Activated naive CD4-positive, alpha-beta T cell treated with anti-CD3 and anti-CD28 coated beads, Interleukin-2, amount 50 U/mL, for 24 hours (primary cell): ENCODE measurements around the gene SPEG.

Experiments
- H3K27ac Mint-ChIP-seq: one replicate; pipeline ENCODE4 v1.8.0; 2021; ENCODE audit warnings: mild to moderate bottlenecking, mixed read lengths
- H3K27me3 Mint-ChIP-seq: one replicate; pipeline ENCODE4 v1.8.0; 2021; ENCODE audit warnings: mixed read lengths
- H3K36me3 Mint-ChIP-seq: one replicate; pipeline ENCODE4 v1.8.0; 2021; ENCODE audit warnings: mixed read lengths
- H3K4me1 Mint-ChIP-seq: one replicate; pipeline ENCODE4 v1.8.0; 2021; ENCODE audit warnings: mixed read lengths
- H3K4me3 Mint-ChIP-seq: one replicate; pipeline ENCODE4 v1.8.0; 2021; ENCODE audit warnings: mild to moderate bottlenecking, mixed read lengths
- H3K9me3 Mint-ChIP-seq: one replicate; pipeline ENCODE4 v1.8.0; 2021; ENCODE audit warnings: mixed read lengths

The SPEG gene

DNA sequence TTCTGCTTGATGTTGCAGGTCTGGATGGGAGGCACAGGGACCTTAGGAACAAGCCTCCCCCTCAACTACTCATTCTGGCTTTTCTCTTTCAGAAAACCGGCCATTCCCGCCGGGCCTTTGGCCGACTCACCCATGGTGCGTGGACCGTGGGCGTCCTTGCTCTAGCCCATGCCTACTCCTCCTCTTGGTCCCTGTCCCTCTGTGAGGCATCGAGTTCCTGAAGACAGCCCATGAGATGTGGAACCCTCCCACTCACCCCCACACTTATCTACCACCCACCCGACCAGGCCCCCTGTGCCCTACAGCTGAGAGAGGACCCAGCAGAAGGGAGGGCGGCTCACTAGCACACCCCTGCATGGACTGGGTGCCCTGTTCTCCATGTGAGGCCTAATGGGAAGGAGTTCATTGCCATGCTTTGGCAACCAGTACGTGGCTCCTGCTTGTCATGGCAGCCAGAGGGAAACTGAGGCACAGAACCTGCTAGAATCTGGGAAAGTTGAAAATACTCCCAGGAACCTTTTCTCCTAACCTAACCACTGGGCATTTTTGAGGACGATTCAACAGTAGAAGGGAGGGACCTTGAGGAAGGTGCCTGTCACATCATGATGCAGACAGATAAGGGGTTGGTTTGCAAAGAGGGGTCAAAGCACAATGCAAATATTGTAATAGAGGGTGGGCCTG is 8.5 kb downstream of the SPEG start:
- peaks cover 3% of the 10 kb centered on the region for H3K27me3 Mint-ChIP-seq
- no peaks in the 10 kb centered on the region for H3K36me3 Mint-ChIP-seq
- H3K4me3 Mint-ChIP-seq = peak overlapping the region; percentile 82
- H3K4me1 Mint-ChIP-seq = peaks cover 16% of the 10 kb centered on the region
- H3K9me3 Mint-ChIP-seq = no peaks in the 10 kb centered on the region
- H3K27ac Mint-ChIP-seq = no peak overlapping the region

DNA sequence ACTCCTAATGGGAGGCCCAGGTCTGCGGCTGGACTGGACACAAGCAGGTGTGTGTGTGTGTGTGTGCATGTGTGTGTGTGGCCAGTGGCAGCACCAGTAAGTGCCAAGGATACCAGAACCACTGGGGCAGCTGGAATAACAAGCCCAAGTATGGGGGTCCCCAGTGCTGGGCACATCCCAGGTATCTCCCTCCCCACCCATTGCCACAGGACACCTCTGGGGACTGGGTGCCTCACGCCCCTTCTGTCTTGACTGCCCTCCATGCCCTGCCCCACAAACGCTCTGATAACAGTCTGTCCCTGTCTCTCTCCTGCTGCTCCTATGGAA is 9.0 kb downstream of the SPEG start:
- Mint-ChIP-seq H3K36me3 (no peaks in the 10 kb centered on the region), H3K9me3 (no peaks in the 10 kb centered on the region), H3K27ac (no peak overlapping the region), H3K27me3 (peaks cover 3% of the 10 kb centered on the region), H3K4me1 (peaks cover 16% of the 10 kb centered on the region), H3K4me3 (no peak overlapping the region)

DNA sequence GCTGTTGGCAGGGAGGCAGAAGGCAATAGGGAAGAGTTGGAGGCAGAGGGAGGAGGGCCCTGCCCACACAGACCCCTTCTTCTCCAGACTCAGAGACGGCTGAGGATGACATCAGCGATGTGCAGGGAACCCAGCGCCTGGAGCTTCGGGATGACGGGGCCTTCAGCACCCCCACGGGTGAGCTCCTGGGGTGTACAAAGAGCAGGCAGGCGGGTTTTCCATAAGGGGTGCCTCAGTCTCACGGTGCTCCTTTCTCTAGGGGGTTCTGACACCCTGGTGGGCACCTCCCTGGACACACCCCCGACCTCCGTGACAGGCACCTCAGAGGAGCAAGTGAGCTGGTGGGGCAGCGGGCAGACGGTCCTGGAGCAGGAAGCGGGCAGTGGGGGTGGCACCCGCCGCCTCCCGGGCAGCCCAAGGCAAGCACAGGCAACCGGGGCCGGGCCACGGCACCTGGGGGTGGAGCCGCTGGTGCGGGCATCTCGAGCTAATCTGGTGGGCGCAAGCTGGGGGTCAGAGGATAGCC is 10.0 kb downstream of the SPEG start:
- peaks cover 4% of the 10 kb centered on the region for H3K27me3 Mint-ChIP-seq
- H3K4me1 Mint-ChIP-seq = peaks cover 16% of the 10 kb centered on the region
- no peak overlapping the region for H3K27ac Mint-ChIP-seq
- H3K36me3 Mint-ChIP-seq = peaks cover under 1% of the 10 kb centered on the region
- no peak overlapping the region for H3K4me3 Mint-ChIP-seq
- H3K9me3 Mint-ChIP-seq = no peaks in the 10 kb centered on the region

DNA sequence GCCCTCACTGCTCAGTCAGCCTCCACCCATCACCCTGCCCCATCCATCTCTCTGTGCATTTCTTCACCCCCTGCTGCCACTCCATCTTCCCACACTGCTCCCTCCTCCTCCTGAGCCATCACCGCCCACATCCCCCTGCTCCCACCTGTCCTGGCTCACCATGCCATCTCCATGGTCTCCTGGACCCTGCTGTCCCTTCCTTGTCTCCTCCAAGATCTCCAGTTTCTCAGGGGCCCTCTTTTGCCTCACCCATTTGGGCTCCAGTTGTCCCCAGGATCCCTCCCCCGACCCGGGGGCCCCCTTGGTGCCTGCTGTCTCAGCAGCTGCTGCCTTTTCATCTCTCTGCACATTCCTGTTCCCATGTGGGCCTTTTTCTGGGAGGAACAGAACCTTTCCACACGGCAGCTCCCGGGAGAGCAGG is 10.6 kb downstream of the SPEG start:
- Mint-ChIP-seq H3K27ac (no peak overlapping the region), H3K9me3 (no peaks in the 10 kb centered on the region), H3K4me3 (no peak overlapping the region), H3K4me1 (peaks cover 20% of the 10 kb centered on the region), H3K27me3 (peaks cover 10% of the 10 kb centered on the region), H3K36me3 (peaks cover 3% of the 10 kb centered on the region)

DNA sequence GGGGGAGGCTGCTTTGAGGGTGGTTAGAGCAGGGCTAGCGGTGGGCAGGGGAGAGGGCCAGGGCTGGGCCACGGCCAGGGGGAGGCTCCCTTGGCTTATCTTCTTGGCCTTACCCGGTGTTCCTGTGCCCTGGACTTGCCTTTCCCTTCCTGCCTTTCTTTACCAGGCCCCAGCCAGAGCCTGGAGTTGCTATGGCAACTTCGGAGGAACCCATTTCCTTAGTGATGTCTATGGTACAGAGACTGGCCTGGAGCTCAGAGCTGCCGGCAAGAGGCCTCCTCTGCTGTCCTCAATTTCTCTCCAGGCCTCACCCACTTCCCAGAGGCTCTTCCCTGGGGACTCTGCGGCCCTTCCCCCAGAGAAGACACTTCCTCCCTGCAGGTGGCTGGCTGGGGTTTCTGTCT is 11.5 kb downstream of the SPEG start:
- H3K36me3 Mint-ChIP-seq = peaks cover 3% of the 10 kb centered on the region
- peaks cover 9% of the 10 kb centered on the region for H3K27me3 Mint-ChIP-seq
- H3K4me3 Mint-ChIP-seq = no peak overlapping the region
- peaks cover 15% of the 10 kb centered on the region for H3K4me1 Mint-ChIP-seq
- H3K27ac Mint-ChIP-seq = no peak overlapping the region
- no peaks in the 10 kb centered on the region for H3K9me3 Mint-ChIP-seq

DNA sequence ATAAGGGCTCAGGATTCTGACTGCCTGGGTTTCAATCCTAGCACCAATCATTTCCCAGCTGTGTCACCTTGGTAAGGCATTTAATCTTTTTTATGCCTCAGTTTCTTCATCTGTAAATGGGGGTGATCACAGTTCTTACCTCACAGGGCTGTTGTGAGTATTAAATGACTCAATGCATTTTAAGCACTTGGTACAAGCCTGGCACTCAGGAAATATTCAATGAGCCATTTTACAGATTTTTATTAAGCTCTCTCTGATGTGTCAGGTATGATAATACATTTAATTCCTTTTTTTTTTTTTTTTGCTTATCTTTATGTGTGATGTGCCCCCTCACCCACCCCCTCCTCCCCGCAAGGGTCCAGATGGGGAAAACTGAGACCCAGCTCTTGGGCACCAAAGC is 12.0 kb downstream of the SPEG start:
- no peak overlapping the region for H3K27ac Mint-ChIP-seq
- H3K27me3 Mint-ChIP-seq = peaks cover 9% of the 10 kb centered on the region
- H3K36me3 Mint-ChIP-seq = peaks cover 3% of the 10 kb centered on the region
- no peaks in the 10 kb centered on the region for H3K9me3 Mint-ChIP-seq
- H3K4me1 Mint-ChIP-seq = peaks cover 11% of the 10 kb centered on the region
- H3K4me3 Mint-ChIP-seq = no peak overlapping the region

DNA sequence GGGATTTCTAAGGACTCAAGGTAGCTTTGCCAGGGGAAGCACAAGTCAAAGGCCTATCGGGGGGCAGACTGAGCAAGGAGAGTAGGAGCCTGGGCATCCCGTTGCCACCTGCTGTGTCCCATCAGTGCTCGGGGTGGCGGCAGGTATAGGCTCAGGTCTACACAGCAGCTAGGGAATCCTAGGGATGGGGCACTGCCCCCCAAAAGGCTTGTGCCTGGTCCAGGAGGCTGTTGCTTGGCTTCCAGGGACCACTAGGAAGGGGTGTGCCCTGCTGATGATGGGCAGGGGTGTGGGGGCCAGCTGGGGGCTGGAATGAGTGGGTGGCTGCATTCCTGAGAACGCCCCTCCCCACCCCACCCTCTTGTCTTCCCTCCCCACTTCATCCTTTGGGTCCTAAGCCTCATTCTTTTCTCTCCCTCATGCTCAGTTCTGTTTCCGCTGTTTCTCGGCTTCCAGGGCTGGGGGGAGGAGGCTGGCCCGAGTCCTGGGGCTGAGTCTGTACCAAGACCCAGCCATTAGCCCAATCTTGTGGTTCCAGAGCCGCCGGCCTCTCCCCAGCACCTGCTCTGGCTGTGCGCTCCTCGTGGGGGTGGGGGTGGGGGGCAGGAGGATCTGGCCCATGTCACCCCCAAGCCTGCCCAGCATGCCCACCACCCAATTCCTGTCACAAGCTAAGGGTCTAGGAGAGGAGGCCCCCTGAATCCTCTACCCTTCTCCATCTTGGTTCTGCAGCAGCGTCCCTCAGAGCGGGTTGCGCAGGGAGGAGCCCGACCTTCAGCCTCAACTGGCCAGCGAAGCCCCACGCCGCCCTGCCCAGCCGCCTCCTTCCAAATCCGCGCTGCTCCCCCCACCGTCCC is 12.8 kb downstream of the SPEG start:
- no peaks in the 10 kb centered on the region for H3K9me3 Mint-ChIP-seq
- peaks cover 11% of the 10 kb centered on the region for H3K4me1 Mint-ChIP-seq
- H3K4me3 Mint-ChIP-seq = no peak overlapping the region
- peaks cover 9% of the 10 kb centered on the region for H3K27me3 Mint-ChIP-seq
- peaks cover 3% of the 10 kb centered on the region for H3K36me3 Mint-ChIP-seq
- no peak overlapping the region for H3K27ac Mint-ChIP-seq

DNA sequence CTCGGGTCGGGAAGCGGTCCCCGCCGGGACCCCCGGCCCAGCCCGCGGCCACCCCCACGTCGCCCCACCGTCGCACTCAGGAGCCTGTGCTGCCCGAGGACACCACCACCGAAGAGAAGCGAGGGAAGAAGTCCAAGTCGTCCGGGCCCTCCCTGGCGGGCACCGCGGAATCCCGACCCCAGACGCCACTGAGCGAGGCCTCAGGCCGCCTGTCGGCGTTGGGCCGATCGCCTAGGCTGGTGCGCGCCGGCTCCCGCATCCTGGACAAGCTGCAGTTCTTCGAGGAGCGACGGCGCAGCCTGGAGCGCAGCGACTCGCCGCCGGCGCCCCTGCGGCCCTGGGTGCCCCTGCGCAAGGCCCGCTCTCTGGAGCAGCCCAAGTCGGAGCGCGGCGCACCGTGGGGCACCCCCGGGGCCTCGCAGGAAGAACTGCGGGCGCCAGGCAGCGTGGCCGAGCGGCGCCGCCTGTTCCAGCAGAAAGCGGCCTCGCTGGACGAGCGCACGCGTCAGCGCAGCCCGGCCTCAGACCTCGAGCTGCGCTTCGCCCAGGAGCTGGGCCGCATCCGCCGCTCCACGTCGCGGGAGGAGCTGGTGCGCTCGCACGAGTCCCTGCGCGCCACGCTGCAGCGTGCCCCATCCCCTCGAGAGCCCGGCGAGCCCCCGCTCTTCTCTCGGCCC is 13.6 kb downstream of the SPEG start:
- H3K4me3 Mint-ChIP-seq = no peak overlapping the region
- H3K27ac Mint-ChIP-seq = no peak overlapping the region
- H3K27me3 Mint-ChIP-seq = peaks cover 9% of the 10 kb centered on the region
- H3K4me1 Mint-ChIP-seq = peaks cover 4% of the 10 kb centered on the region
- H3K9me3 Mint-ChIP-seq = no peaks in the 10 kb centered on the region
- H3K36me3 Mint-ChIP-seq = peaks cover 3% of the 10 kb centered on the region

DNA sequence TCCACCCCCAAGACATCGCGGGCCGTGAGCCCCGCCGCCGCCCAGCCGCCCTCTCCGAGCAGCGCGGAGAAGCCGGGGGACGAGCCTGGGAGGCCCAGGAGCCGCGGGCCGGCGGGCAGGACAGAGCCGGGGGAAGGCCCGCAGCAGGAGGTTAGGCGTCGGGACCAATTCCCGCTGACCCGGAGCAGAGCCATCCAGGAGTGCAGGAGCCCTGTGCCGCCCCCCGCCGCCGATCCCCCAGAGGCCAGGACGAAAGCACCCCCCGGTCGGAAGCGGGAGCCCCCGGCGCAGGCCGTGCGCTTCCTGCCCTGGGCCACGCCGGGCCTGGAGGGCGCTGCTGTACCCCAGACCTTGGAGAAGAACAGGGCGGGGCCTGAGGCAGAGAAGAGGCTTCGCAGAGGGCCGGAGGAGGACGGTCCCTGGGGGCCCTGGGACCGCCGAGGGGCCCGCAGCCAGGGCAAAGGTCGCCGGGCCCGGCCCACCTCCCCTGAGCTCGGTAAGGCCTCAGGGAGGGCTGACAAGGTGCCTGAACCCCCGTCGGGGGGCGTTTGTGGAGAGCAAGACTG is 14.2 kb downstream of the SPEG start:
- Mint-ChIP-seq H3K9me3 (no peaks in the 10 kb centered on the region), H3K4me1 (peaks cover 4% of the 10 kb centered on the region), H3K36me3 (peaks cover 3% of the 10 kb centered on the region), H3K27ac (no peak overlapping the region), H3K4me3 (no peak overlapping the region), H3K27me3 (peaks cover 9% of the 10 kb centered on the region)

DNA sequence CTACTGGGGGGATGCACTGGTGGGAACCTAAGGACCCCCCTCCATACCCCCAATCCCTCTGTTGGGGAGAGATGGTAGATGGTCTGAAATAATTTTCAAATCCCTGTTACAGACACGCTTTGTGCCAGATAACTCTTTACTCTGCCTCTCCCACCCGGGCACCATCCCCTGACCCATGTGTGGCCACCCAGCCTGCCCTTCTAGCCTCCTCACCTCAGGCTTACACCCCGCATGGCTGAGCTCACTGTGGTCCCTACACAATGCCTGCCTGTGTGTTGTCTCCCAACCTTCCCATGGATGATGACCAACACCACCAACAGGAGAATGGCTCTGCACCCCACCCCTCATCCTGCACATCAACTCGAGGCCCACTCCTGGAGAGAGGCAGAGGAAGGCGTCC is 15.0 kb downstream of the SPEG start:
- H3K36me3 Mint-ChIP-seq = peaks cover 3% of the 10 kb centered on the region
- peaks cover 9% of the 10 kb centered on the region for H3K27me3 Mint-ChIP-seq
- peak overlapping the region; percentile 12 for H3K4me3 Mint-ChIP-seq
- peaks cover 4% of the 10 kb centered on the region for H3K4me1 Mint-ChIP-seq
- H3K27ac Mint-ChIP-seq = no peak overlapping the region
- H3K9me3 Mint-ChIP-seq = no peaks in the 10 kb centered on the region

DNA sequence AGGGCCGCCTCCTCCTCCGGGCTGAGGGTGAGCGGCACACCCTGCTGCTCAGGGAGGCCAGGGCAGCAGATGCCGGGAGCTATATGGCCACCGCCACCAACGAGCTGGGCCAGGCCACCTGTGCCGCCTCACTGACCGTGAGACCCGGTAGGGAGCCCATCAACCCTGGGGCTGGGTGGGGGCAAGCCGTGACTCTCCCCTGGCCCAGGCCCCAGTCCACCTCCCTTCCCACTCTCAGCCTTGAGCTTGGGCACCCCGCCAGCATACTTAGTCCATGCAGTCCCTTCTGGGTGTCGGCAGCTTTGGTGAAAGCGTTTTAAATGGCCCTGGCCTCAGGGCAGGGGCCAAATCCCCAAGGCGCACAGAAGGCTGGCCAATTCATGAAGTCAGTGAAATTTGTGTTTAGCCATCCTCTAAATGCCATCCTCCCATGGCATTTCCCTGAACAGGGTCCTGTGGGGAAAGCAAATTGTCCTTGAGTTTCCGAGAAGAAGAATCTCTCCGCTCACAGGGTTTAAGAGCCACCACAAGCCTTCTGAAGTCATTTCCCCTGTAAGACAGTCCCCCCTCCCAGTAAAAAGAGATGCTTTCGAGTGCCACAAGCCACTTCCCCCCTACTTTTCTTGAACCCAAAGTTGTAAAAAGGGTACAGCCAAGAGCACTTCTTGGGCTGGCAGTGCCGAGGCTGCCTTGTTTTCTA is 17.2 kb downstream of the SPEG start:
- Mint-ChIP-seq H3K27ac (no peak overlapping the region), H3K36me3 (peaks cover 3% of the 10 kb centered on the region), H3K4me1 (peaks cover 4% of the 10 kb centered on the region), H3K9me3 (no peaks in the 10 kb centered on the region), H3K27me3 (peaks cover 9% of the 10 kb centered on the region), H3K4me3 (no peak overlapping the region)

DNA sequence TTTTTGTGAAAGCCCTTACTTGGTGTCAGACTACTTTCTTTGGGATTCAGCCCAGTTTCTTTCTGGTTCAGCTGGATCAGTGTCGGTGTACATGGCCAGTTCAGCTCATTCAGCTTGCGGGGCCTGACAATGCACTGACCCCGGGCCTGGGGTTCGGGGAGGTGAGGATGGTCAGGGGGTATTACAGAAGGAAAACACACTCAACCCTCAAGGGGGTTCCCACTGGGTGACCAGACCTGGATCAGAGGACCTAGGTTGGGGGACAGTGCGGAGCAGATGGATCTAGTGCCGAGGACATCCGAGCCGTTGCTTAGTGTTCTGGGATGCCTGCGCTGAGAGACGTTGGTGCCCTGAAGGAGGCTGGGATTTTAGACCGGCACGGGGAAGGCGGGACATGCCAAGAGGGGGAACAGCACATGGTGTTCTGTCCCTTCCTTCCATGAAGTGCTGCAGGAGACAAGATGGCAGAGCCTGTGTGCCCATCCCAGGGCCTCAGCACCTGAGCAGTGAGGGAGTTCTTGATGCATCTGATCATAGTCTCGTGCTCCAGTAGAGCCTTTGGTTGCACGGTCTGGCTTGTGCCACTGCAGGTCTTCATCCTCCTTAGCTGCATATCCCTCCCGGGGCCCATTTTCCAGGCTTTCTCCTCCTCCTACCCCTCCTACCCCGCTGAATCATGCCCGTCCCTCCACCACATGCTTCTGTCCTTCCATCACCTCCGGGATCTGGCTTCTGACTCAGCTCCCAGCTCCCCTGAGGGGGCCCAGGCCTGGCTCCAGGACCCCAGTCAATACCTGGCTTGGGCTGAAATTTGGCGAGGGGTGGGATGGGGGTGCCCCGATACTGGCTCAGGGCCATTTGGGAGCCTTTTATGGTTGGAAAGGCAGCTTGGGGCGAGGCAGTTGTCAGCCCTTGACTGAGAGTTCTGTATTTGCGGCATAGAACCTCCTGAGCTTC is 18.0 kb downstream of the SPEG start:
- H3K9me3 Mint-ChIP-seq = no peaks in the 10 kb centered on the region
- no peak overlapping the region for H3K27ac Mint-ChIP-seq
- peaks cover 4% of the 10 kb centered on the region for H3K4me1 Mint-ChIP-seq
- H3K4me3 Mint-ChIP-seq = no peak overlapping the region
- H3K36me3 Mint-ChIP-seq = peaks cover 3% of the 10 kb centered on the region
- H3K27me3 Mint-ChIP-seq = peaks cover 9% of the 10 kb centered on the region

DNA sequence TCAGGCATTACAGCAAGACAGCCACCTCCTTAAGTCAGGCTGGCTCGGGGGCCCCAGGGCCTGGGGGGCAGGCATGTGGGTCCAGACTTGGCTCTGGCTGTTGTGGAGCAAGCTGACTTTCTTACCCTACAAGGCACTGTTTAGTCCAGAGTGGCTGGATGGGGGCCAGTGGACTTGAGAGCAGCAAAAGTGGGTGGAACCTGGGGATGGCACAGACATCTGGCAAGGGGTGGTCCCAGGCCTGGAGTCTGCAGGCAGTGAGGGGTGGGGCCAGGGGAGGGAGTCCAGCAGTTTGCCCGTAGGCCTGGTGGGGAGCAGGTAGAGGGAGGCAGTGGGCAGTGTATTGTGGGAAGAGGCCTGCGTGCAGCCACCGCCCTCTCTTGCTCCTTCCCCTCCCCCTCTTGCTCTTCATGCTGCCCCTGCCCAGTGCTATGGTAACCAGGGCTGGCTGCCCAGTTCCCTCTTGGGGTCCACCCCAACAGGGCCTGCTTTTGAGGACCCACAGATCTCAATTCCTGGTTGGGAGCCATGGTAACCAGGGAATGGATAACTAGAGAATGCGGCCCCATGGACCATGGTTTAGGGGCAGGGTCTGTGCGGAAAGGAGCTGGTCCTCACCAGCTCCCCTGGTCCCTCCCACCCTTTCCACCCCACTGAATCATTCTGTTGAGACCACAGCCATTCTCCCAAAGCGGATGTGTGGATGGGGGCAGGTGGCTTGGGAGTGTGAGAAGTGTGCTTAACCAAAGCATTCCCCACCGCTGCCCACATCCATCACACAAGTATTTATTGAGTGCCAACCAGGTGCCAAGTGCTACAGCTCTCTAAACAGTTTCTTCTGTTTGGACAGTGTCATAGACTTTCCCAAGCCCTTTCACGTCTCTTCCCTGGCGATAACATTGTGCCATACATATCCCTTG is 19.3 kb downstream of the SPEG start:
- Mint-ChIP-seq H3K4me1 (peaks cover 4% of the 10 kb centered on the region), H3K9me3 (no peaks in the 10 kb centered on the region), H3K4me3 (no peak overlapping the region), H3K36me3 (peaks cover 3% of the 10 kb centered on the region), H3K27ac (no peak overlapping the region), H3K27me3 (peaks cover 9% of the 10 kb centered on the region)
